Activated CD4-positive, CD25-positive, alpha-beta regulatory T cell treated with anti-CD3 and anti-CD28 coated beads, Interleukin-2, amount 50 U/mL, for 24 hours (primary cell): Measurements from ENCODE around the gene LAMA3.

Experiments
- ATAC-seq, 2 donors: fragments of 150-1000 bp; cut with Tn5 transposase; one replicate each; pipeline ENCODE4 v1.10.0; 2021; ENCODE audit warnings: mild to moderate bottlenecking in 1 of 2, moderate library complexity in 1 of 2

LAMA3 gene

GRCh38 chr18:23689031-23689615 lies at the start of gene LAMA3:
Gene LAMA3, plus strand, starts transcription at chr18:23689453. Its CDS starts 231 bp downstream, at chr18:23689684.
- ATAC-seq: peak; percentile 21 to 55

- ATAC-seq: no peak
Observed at GRCh38 chr18:23640052-23640451, 49.2 kb upstream of the LAMA3 start.

DNA sequence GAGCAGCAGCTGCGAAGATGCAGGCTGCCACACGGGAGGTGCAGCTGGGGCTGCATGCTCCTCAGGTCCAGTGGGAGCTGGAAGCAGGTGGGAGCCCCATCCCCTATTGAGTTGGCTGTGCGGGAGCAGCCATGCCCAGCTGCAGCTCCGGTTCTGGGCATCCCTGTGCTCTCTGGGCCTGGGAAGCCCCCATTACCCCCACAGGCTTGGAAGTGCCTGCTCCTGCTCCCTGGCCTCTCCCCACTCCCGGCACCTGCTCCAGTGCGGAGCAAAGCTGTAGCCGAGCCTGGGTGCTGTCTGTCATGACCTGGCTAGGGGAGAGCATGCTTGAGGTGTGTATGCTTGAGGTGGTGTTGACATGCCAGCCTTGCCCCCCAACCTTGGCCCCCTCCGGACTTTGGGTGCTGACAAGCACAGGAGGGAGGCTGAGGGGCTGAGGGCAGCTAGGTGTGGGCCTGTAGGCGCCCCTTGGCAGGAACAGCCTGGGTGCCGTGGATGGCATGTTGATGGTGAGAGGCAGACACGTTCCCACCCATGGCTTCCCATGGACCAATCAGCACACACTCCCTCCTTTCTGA lies 48.0 kb upstream of the LAMA3 start:
- no peak for ATAC-seq

DNA sequence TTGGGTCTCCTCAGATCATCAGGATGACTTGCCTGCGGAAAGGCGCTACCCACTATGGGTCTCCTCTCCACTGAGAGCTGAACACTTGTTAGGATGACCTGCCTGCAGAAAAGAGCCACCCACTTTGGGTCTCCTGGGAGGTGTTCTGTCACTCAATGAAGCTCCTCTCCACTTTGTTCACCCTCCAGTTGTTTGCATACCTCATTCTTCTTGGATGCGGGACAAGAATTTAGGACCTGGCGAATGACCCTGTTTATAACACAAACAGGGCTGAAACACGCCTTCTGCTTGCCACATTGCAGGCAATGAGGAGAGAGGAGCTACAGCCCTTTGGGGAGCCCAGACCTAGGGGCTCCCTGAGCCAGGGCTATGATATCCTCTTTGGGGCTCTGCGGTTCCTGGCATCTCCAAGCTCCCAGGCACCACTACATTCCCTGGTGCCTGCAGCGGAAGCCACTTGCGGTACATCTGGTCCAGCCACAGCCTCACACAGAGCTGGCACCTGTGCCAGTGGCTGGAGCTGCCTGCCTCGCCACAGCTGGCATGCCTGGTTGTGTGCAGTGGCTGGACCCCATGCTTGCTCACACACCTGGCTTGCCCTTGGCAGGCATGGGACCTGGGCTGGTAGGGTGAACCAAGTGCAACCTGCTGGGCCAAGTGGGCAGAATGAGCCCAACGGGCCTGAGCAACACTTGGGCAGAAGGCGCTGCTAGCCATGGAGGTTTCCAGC lies 47.2 kb upstream of the LAMA3 start:
- ATAC-seq: no peak

GRCh38 chr18:23643815-23644490 lies 45.3 kb upstream of the LAMA3 start:
- no peak for ATAC-seq

DNA sequence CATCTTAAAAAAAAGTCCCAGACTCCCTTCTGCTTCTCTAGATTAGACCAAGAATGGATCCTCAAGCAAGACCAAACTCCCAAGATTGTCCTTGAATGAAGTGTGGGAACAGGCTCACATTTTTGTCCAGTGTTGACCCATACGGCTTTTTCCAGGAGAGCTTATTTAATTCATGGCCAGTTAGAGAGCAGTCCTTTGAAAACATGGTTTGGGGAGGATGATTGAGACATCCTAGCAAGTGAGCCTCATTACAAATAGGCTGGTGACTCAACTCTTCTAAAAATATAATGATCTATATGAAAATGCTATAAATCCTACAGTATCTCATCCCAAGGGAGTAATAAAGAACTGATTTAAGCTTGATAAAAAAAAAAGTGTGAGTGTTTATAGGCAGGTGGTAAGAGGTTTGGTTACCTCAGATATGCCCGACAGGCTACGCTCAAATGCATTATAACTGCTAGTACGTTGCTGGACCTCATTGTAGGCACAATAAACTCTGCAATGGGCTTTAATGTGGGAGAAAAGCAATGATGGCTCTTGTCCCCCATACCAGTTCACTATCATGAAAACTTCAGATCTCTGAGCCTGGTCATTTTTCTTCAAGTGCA lies 43.6 kb upstream of the LAMA3 start:
- ATAC-seq: no peak

DNA sequence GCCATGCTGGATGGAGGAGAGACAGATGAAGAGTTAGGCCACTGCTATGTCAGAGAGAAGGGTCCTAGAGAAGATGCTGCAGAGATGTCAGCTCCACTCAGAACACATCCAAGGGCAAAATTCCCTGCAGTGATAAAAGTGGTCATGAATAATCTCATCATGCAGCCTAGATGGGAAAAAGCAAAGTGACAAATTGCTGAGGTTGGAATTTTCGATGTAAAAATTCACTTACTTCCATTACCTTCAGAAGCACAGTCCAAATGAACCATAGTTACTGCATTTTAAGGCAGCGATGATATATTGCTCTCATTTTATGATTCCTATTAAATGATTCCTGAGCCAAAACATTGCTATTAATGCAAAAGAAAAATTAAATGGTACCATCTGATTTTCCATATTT lies 43.0 kb upstream of the LAMA3 start:
- ATAC-seq: no peak

GRCh38 chr18:23648456-23648855 lies 40.8 kb upstream of the LAMA3 start:
- no peak for ATAC-seq

DNA sequence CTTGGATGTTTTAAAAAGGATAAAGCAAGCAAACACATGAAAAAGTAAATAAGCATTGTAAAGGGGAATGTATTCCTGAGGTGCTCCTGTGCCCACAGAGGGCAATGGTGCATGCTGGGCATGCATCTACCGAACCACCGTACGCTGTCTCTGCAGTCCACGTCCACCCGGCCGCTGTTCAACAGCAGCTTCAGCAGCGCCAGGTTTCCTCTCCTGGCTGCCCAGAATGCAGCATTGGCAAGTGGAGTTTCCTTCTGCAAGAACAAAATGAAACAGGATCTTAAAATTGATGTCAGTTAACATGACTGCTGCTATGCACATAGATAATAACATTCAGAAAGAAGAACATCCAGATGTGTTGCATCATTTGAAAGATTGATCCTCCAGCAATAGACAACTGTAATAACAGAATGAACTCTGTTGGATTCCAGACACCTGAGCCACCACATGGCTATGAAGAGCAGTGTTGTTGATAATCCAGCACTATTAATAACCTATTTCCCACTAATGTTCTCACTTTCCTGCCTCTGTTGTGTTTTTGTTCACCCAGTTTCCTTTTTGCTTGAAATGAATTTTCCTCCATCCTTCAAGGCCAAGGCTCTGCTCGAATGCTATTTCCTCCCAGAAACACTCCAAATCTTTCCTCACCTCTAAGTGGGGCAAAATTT lies 40.2 kb upstream of the LAMA3 start:
- ATAC-seq: no peak

DNA sequence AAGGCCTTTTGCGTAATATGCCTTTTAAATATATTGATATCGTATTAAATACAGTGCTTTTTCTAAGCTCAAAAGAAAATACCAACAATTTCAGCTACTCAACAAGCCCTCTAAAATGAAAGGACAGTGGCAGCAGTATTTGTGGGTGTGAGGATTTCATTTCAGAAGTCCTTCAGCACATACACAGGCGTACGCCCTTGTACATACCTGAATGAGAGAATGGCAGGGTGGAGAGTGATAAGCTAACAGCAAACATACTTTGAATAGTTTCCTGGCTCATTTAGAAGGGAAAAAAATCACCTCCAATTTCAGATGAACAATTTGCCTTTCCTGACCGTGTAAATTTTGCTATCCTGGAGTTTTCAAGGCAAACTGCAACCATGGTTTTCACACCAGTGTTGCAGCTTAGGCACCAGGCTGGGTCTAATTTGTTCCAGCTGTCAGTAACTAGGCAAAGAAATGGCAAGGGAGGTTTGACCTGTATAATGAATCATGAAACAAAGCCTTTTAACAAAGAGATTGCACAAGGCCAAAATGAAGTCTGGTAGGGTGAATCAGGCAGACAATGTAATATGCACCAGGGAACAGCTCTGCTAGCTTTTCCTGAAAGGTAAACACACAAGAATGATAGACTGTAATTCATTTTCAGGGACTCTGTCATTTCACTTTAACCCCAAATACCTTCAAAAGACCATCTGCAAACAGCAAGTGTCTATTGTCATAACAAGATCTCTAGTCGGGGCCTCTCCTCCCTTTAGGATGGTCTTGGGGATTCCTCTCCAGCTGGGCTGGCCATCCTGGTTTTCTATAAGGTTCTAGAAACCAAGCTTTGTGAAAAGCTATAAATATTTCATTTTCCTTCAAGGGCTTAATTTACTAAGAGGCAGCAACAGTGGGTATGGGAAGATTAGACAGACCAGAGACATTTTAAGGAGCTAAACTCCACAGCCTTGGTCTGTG lies 38.0 kb upstream of the LAMA3 start:
- no peak for ATAC-seq

DNA sequence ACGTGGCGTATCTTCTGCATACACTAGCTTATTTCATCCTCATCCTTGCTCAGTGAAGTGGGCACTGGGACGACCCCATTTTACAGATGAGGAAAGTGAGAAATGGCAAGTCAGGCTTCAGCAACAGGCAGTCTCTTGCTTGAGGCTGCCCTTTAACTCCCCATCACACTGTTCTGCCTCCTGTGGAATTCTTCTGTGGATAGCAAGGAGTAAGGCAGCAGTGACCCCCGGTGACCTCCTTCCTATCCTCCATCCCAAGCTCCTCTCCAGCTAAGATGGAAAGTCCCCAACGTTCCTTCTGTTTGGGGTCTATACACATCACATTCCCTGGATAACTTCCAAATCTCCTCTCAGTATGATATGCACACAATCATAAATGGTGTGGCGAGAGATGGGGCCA lies 37.0 kb upstream of the LAMA3 start:
- no peak for ATAC-seq

DNA sequence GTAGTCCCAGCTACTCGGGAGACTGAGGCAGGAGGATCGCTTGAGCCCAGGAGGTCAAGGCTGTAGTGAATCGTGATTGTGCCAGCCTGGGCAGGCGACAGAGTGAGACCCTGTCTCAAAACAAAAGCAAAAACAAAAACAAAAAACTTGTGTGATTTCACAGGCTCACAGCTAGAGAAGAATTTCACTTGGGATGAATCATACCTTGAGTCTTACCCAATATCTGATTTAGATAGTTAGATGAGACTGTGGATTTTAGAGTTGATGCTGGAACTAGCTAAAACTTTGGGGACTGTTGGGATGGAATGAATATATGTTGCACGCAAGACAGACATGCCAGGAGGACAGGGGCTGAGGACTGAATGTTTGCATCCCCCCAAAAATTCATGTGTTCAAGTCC lies 31.0 kb upstream of the LAMA3 start:
- no peak for ATAC-seq

GRCh38 chr18:23661735-23662308 lies 27.4 kb upstream of the LAMA3 start:
- ATAC-seq: peak; percentile 14 to 44

DNA sequence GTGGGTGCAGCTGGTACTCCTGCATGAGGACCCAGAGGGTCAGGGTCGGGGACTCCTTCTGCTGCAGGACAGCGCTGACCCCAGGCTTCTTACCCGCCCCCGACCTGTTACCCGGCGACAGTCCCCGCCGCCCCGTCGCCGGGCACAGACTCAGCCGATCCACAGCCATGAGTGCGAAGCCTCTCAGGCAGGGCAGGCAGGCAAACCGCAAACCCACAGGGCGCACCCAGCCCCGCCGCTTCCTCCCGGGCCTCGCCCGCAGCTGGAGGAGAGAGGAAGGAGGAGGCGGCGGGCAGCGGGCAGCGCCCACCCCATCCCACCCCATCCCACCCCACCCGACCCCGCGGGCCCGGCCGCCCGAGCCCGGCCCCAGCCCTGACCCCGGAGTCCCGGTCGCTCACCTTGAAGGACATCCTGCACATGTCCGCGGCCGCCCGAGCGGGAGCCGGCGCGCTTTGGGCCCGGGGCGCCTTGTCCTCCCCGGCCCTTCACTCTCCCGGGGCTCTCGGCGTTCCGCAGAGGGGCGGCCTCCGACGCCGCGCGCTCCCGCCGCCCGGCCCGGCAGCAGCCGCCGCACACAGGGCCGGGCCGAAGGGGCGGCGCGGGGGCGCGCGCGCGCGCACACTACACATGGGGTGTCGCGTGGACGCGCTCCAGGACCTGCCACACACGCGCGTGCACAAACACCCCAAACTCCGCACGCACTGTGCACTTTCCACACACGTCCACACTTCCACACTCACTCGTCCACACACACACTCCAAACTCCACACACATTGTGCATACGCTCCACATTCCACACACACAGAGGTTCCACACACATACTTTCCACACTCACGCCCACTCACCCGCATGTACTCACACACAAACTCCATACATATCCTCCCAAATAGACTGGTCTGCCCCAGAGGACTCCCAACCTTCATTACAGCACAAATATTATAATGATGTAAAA lies 26.7 kb upstream of the LAMA3 start, which contains the start of gene ANKRD29:
Gene ANKRD29, minus strand, starts transcription at position 603 of the 955 bp plus-strand sequence. Its CDS starts 181 bp downstream, at position 422.
- peak; percentile 56 to 73 for ATAC-seq

DNA sequence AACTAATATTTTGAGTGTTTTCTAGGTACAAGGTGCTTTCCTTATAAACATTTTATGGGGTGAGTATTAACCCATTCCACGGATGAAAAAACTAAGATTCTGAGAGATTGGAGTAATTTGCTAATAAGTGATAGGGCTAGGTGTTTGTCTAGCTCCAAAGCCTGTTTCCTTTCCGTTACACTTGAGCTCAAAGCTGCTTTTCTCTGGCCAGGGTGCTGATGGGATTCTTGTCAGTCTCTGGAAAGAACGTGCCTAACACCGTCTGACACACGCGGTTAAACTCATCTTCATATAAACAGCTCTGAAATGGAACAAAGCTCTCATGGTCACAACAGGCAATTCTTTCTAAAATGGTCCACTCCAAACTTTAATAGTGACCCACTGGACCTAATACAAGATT lies 24.6 kb upstream of the LAMA3 start:
- no peak for ATAC-seq

DNA sequence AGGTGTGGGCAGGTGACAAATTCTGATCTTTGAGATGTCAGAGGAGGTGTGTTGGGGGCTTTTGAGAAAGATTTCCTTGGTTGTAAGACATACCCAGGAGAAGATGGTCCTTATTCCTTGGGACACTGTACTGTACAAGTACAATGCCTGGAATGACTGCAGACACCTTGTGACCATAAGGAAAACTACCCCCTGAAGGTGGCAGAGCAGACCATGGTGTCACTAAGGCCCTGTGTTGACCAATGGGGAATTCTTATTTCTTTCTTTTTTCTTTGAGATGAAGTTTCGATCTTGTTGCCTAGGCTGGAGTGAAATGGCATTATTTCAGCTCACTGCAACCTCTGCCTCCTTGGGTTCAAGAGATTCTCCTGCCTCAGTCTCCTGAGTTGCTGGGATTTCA lies 22.1 kb upstream of the LAMA3 start:
- ATAC-seq: no peak

DNA sequence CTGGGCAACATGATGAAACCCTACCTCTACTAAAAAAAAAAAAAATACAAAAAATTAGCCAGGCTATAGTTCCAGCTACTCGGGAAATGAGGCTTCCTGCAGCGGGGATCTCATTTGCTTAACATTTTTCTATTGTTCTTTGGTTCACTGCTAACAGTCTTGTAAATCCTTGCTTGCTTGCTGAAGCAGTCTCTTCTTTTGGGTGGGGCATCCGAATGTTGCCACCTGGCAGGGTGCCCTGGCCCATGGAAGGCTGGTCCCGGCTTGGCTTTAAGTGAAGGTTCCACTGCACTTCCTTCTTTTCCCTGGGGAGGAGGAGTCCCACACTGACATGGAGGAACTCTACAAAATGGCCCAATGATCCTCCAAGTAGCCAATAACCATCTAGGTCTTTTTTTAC lies 20.5 kb upstream of the LAMA3 start:
- ATAC-seq: no peak

GRCh38 chr18:23669202-23669766 lies 20.0 kb upstream of the LAMA3 start:
- ATAC-seq: no peak

- no peak for ATAC-seq
Observed at GRCh38 chr18:23669804-23670405, 19.3 kb upstream of the LAMA3 start.
